GM20431 (cell line): ENCODE data around the gene MRPL33.

Source experiments
- in situ Hi-C: fragments of 300-500 bp; cut with MseI, MboI; formaldehyde crosslinking; loops from one replicate; pipeline ENCODE4 v1.15.0; 2020; ENCODE audit warnings: low sequenced_read_pairs; ENCODE audit not compliant: unreplicated experiment

The MRPL33 gene

GRCh38 chr2:27771548-27772335 is at the start of gene MRPL33:
TSS of gene MRPL33 (plus strand) at chr2:27771719. CDS start at chr2:27771778, 59 bp downstream.
- in situ Hi-C loops, result no loop called here

- in situ Hi-C loops, result no loop called here
Observed at GRCh38 chr2:27721884-27722485, 49.5 kb upstream of the MRPL33 start.

- in situ Hi-C loops, result no loop called here
Observed at GRCh38 chr2:27723372-27724144, 48.0 kb upstream of the MRPL33 start.

- in situ Hi-C loops, result no loop called here
Observed at GRCh38 chr2:27724191-27724590, 47.3 kb upstream of the MRPL33 start.

- in situ Hi-C loops, result no loop called here
Observed at GRCh38 chr2:27724905-27725701, 46.4 kb upstream of the MRPL33 start.

GRCh38 chr2:27727257-27727656 is 44.3 kb upstream of the MRPL33 start:
- in situ Hi-C loops, result no loop called here

- in situ Hi-C loops, result no loop called here
Observed at GRCh38 chr2:27728081-27728858, 43.2 kb upstream of the MRPL33 start.

GRCh38 chr2:27729198-27729597 is 42.3 kb upstream of the MRPL33 start:
- in situ Hi-C loops, result no loop called here

- in situ Hi-C loops, result no loop called here
Observed at GRCh38 chr2:27729614-27730013, 41.9 kb upstream of the MRPL33 start.

- in situ Hi-C loops, result no loop called here
Observed at GRCh38 chr2:27730261-27730662, 41.3 kb upstream of the MRPL33 start.

- in situ Hi-C loops, result no loop called here
Observed at GRCh38 chr2:27730980-27731691, 40.4 kb upstream of the MRPL33 start.

GRCh38 chr2:27734305-27734704 is 37.2 kb upstream of the MRPL33 start:
- in situ Hi-C loops, result no loop called here

GRCh38 chr2:27735263-27735904 is 36.1 kb upstream of the MRPL33 start:
- in situ Hi-C loops, result no loop called here

- in situ Hi-C loops, result no loop called here
Observed at GRCh38 chr2:27736031-27736889, 35.3 kb upstream of the MRPL33 start.

- in situ Hi-C loops, result no loop called here
Observed at GRCh38 chr2:27736890-27737204, 34.7 kb upstream of the MRPL33 start.

- in situ Hi-C loops, result no loop called here
Observed at GRCh38 chr2:27737676-27738348, 33.7 kb upstream of the MRPL33 start.
